HS-27A (cell line): ENCODE data around the gene GAS6.

Experiments
- DNase-seq: peaks from one replicate; pipeline ENCODE4 v3.0.0-alpha.2; 2012; ENCODE audit warnings: low read depth, missing footprints

GAS6 gene

GRCh38 chr13:113851826-113852535 is 11.9 kb downstream of the GAS6 start:
- no peak for DNase-seq

- DNase-seq, result no peak
Measured at GRCh38 chr13:113851480-113851803, 12.4 kb downstream of the GAS6 start.

GRCh38 chr13:113850722-113851479 is 13.0 kb downstream of the GAS6 start:
- DNase-seq, result no peak

- DNase-seq, result no peak
Measured at GRCh38 chr13:113849981-113850721, 13.7 kb downstream of the GAS6 start.

GRCh38 chr13:113849546-113849945 is 14.3 kb downstream of the GAS6 start:
- DNase-seq, result no peak

DNA sequence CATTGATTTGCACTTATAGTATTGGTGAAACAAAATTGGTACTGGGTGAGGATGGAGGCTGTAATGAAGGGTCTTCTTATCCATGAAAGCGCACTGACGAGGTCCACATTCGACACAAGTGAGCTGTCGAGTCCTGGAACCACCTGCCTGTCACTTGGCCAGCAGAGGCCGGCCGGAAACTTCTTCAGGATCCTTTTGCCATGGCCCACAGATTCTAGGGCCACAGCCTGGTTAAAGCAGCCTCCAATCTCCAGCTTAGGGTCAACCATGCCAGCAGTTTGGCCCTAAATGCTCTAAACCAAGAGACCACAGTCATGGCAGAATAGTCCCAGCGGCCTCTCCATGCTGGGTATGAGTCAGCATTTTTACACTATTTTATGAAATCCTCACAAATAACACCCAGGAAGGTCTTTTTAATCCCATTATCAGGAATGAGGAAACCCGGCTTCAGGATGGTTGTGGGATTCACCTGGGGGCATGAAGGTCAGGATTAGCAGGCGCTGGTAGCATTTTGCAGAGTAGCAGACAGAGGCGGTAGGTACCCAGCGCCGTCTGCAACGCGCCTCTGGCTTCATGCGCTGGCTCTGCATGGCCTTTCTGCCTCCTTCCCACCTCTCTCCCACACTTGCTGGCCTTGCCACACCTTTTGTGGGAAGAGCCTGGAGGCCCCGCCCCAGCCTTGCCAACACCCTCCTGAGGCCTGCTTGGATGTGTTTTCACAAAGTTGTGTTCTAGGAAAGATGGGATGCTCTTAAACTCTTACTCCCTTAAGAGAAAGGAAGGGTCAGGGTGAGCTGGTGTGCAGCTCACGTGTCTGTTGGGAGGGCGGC is 15.2 kb downstream of the GAS6 start:
- no peak for DNase-seq

GRCh38 chr13:113848020-113848419 is 15.9 kb downstream of the GAS6 start:
- no peak for DNase-seq

- DNase-seq, result no peak
Measured at GRCh38 chr13:113846636-113847318, 17.1 kb downstream of the GAS6 start.

GRCh38 chr13:113845723-113846635 is 17.9 kb downstream of the GAS6 start:
- DNase-seq, result no peak

- no peak for DNase-seq
Measured at GRCh38 chr13:113845055-113845454, 18.8 kb downstream of the GAS6 start.

- DNase-seq, result no peak
Measured at GRCh38 chr13:113843864-113844556, 19.9 kb downstream of the GAS6 start.

GRCh38 chr13:113843063-113843654 is 20.7 kb downstream of the GAS6 start:
- no peak for DNase-seq

GRCh38 chr13:113842336-113843062 is 21.4 kb downstream of the GAS6 start:
- no peak for DNase-seq

DNA sequence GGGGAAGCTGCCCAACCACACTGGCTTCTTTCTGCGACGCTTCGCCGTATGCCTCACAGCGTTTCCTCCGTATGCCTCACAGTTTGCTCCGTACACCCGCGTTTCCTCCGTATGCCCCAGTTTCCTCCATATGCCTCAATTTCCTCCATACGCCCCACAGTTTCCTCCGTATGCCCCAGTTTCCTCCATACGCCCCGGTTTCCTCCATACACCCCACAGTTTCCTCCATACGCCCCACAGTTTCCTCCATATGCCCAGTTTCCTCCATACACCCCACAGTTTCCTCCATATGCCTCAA is 22.6 kb downstream of the GAS6 start:
- no peak for DNase-seq

- DNase-seq, result no peak
Measured at GRCh38 chr13:113840541-113841352, 23.1 kb downstream of the GAS6 start.

DNA sequence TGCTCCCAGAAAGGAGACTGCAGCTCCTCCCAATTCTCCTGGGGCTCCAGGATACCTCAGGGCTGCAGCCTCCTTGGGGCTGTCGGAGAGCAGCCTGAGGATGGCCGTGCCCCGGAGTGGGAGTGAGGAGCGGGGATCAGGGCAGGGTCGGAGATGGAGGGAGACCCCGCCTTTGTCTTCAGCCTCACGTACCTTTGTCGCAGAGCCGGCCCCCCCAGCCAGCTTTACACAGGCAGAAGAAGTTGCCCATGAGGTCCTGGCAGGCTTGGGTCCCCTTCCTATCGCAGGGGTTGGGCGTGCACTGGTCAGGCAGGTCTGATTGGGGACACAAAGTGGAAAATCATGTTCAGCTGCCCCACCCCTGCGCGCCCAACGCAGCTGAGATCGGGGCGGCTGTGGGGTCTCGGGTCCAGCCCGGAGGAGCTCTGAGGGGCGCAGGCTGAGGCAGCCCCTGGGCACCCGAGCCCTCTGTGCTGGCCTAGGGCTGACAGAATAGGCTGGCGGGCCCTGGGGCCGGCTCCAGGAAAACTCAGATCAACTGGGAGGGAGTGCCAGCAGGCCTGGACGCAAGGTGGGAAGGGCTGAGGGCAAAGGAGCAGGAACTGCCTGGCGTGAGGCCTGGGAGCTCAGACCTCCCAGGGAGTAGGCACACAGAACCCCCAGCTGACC is 24.2 kb downstream of the GAS6 start:
- no peak for DNase-seq

GRCh38 chr13:113838711-113839201 is 25.1 kb downstream of the GAS6 start:
- DNase-seq, result no peak
